CD8-positive, alpha-beta memory T cell (primary cell): ENCODE measurements around the gene PNRC2. TPM values are rescaled to one million over a fixed set of nuclear protein-coding genes. Genes with fewer than 3 reads are reported as not detected.
A peak's percentile ranks its signal among the peaks of the same experiment; 100 is the strongest.
"Not testable (repeated sequence)": the region's sequence is repeated elsewhere in the genome, so short reads cannot be mapped to it uniquely, and the experiment has no call there.

Source experiments
- CTCF ChIA-PET: fragments of 350-600 bp; sonication (Branson Sonifier 250); formaldehyde crosslinking; loops from one replicate; lab custom pipeline; 2021; ENCODE audit warnings: antibody characterized with exemption; lab: Charles Lee
- POLR2A ChIA-PET: fragments of 350-600 bp; sonication (Branson Sonifier 250); formaldehyde crosslinking; loops from one replicate; lab custom pipeline; 2021; ENCODE audit warnings: antibody characterized with exemption; lab: Charles Lee
- DNase-seq, 5 donors: peaks; one replicate each; pipeline versions ENCODE4 v3.0.0 to v3.0.0-alpha.2; 2020 to 2022; ENCODE audit warnings: mixed read lengths in 1 of 5
- H3K27ac ChIP-seq: one replicate; pipeline ENCODE4 v1.7.0; 2013; ENCODE audit warnings: low read depth, mild to moderate bottlenecking, low read length, moderate library complexity
- H3K27me3 ChIP-seq: 2 replicates; pipeline ENCODE4 v1.7.0; 2013; ENCODE audit warnings: low read length, mild to moderate bottlenecking; ENCODE audit not compliant: insufficient read depth, poor library complexity, severe bottlenecking
- H3K36me3 ChIP-seq: 2 replicates; pipeline ENCODE4 v1.7.0; 2013; ENCODE audit warnings: mild to moderate bottlenecking, low read length, moderate library complexity; ENCODE audit not compliant: insufficient read depth
- H3K4me1 ChIP-seq: 2 replicates; pipeline ENCODE4 v1.7.0; 2013; ENCODE audit warnings: mild to moderate bottlenecking, low read length, moderate library complexity; ENCODE audit not compliant: insufficient read depth
- H3K4me3 ChIP-seq: 2 replicates; pipeline ENCODE4 v1.7.0; 2013; ENCODE audit warnings: mild to moderate bottlenecking, low read length
- H3K9me3 ChIP-seq: 2 replicates; pipeline ENCODE4 v1.7.0; 2013; ENCODE audit warnings: mild to moderate bottlenecking, low read length
- H3K27ac Mint-ChIP-seq, 8 donors: one replicate each; pipeline ENCODE4 v1.8.0; 2020 to 2021; ENCODE audit warnings: mixed read lengths in 8 of 8, mild to moderate bottlenecking in 6 of 8, inconsistent platforms in 3 of 8, moderate library complexity in 3 of 8
- H3K27me3 Mint-ChIP-seq, 2 donors: one replicate each; pipeline ENCODE4 v1.8.0; 2020 to 2021; ENCODE audit warnings: mixed read lengths in 2 of 2, mild to moderate bottlenecking in 1 of 2, moderate library complexity in 1 of 2
- H3K36me3 Mint-ChIP-seq, 3 donors: one replicate each; pipeline ENCODE4 v1.8.0; 2020 to 2021; ENCODE audit warnings: mixed read lengths in 3 of 3, inconsistent platforms in 1 of 3, mild to moderate bottlenecking in 1 of 3
- H3K4me1 Mint-ChIP-seq, 3 donors: one replicate each; pipeline ENCODE4 v1.8.0; 2020 to 2021; ENCODE audit warnings: mixed read lengths in 3 of 3, inconsistent platforms in 1 of 3, mild to moderate bottlenecking in 1 of 3
- H3K4me3 Mint-ChIP-seq, 7 donors: one replicate each; pipeline ENCODE4 v1.8.0; 2020 to 2021; ENCODE audit warnings: mixed read lengths in 7 of 7, mild to moderate bottlenecking in 6 of 7, moderate library complexity in 4 of 7, inconsistent platforms in 2 of 7
- H3K9me3 Mint-ChIP-seq, 5 donors: one replicate each; pipeline ENCODE4 v1.8.0; 2020 to 2022; ENCODE audit warnings: mixed read lengths in 5 of 5, mild to moderate bottlenecking in 3 of 5, moderate library complexity in 2 of 5, inconsistent platforms in 1 of 5
- polyA plus RNA-seq: library from polyadenylated mRNA; unstranded; fragments of 300-500 nt; fragmentation: Illumina TruSeq; gene quantifications from one replicate; pipeline ENCODE4 v1.2.3, GENCODE V29; 2021
- total RNA-seq, 2 experiments: library from RNA; stranded (reverse); gene quantifications; one replicate each; pipeline ENCODE4 v1.2.3, GENCODE V29; 2021

Gene PNRC2
- total and polyA plus RNA-seq, 3 experiments from 2014 or later: 123 to 157 (median 149) TPM

GRCh38 chr1:23999156-23999671, 39.6 kb downstream of the PNRC2 start:
- DNase-seq: no peak
- H3K4me3 ChIP-seq: no peak overlapping the region
- H3K27ac ChIP-seq: no peak overlapping the region
- H3K9me3 ChIP-seq: no peaks in the 10 kb centered on the region
- H3K4me3 Mint-ChIP-seq: no peak overlapping the region
- H3K4me1 ChIP-seq: no peaks in the 10 kb centered on the region
- ChIA-PET POLR2A (no interaction called here), CTCF (no interaction called here)
- H3K36me3 Mint-ChIP-seq: no peaks in the 10 kb centered on the region
- H3K27me3 Mint-ChIP-seq: peaks cover 12 to 20% of the 10 kb centered on the region in 2 donors
- H3K4me1 Mint-ChIP-seq: peaks cover 0 to 4% (median 4%) of the 10 kb centered on the region in 3 donors
- no peaks in the 10 kb centered on the region for H3K36me3 ChIP-seq
- no peaks in the 10 kb centered on the region for H3K9me3 Mint-ChIP-seq
- no peaks in the 10 kb centered on the region for H3K27me3 ChIP-seq
- no peak overlapping the region for H3K27ac Mint-ChIP-seq

- no peaks in the 10 kb centered on the region for H3K36me3 Mint-ChIP-seq
- ChIA-PET CTCF (interaction anchor here (1.4 kb wide), 1 partner anchor 148 kb away, joined by 3 read pairs; no protein-coding TSS in a partner anchor), POLR2A (no interaction called here)
- H3K36me3 ChIP-seq: no peaks in the 10 kb centered on the region
- no peaks in the 10 kb centered on the region for H3K9me3 ChIP-seq
- no peaks in the 10 kb centered on the region for H3K27me3 ChIP-seq
- no peak overlapping the region for H3K4me3 ChIP-seq
- H3K27me3 Mint-ChIP-seq: peaks cover 7 to 26% of the 10 kb centered on the region in 2 donors
- H3K9me3 Mint-ChIP-seq: no peaks in the 10 kb centered on the region
- H3K27ac ChIP-seq: no peak overlapping the region
- no peak overlapping the region for H3K4me3 Mint-ChIP-seq
- peaks cover 0 to 4% (median 0%) of the 10 kb centered on the region in 3 donors for H3K4me1 Mint-ChIP-seq
- DNase-seq: no peak
- H3K27ac Mint-ChIP-seq: no peak overlapping the region
- H3K4me1 ChIP-seq: no peaks in the 10 kb centered on the region
These were observed 43.1 kb downstream of the PNRC2 start for GRCh38 chr1:24002695-24003094.

GRCh38 chr1:24003331-24003972, 43.8 kb downstream of the PNRC2 start:
- H3K36me3 Mint-ChIP-seq: no peaks in the 10 kb centered on the region
- no peak overlapping the region for H3K4me3 Mint-ChIP-seq
- Histone ChIP-seq H3K27me3 (no peaks in the 10 kb centered on the region), H3K4me3 (no peak overlapping the region), H3K9me3 (no peaks in the 10 kb centered on the region), H3K27ac (no peak overlapping the region), H3K4me1 (no peaks in the 10 kb centered on the region), H3K36me3 (no peaks in the 10 kb centered on the region)
- H3K27me3 Mint-ChIP-seq: peaks cover 6 to 26% of the 10 kb centered on the region in 2 donors
- ChIA-PET CTCF (interaction anchor here (1.4 kb wide), 1 partner anchor 147 kb away, joined by 3 read pairs; no protein-coding TSS in a partner anchor), POLR2A (no interaction called here)
- H3K4me1 Mint-ChIP-seq: peaks cover 0 to 4% (median 0%) of the 10 kb centered on the region in 3 donors
- H3K9me3 Mint-ChIP-seq: no peaks in the 10 kb centered on the region
- peak overlapping the region in 1 of 8 donors; percentile 12 for H3K27ac Mint-ChIP-seq
- no peak for DNase-seq

GRCh38 chr1:24004132-24004531, 44.5 kb downstream of the PNRC2 start:
- no peak for DNase-seq
- CTCF ChIA-PET: interaction anchor here (1.4 kb wide), 1 partner anchor 146 kb away, joined by 3 read pairs; no protein-coding TSS in a partner anchor
- POLR2A ChIA-PET: no interaction called here
- Histone ChIP-seq H3K9me3 (no peaks in the 10 kb centered on the region), H3K27ac (no peak overlapping the region), H3K4me3 (no peak overlapping the region), H3K36me3 (no peaks in the 10 kb centered on the region), H3K4me1 (no peaks in the 10 kb centered on the region), H3K27me3 (no peaks in the 10 kb centered on the region)
- H3K9me3 Mint-ChIP-seq: no peaks in the 10 kb centered on the region
- H3K36me3 Mint-ChIP-seq: no peaks in the 10 kb centered on the region
- peaks cover 8 to 24% of the 10 kb centered on the region in 2 donors for H3K27me3 Mint-ChIP-seq
- H3K4me1 Mint-ChIP-seq: peaks cover 0 to under 1% (median 0%) of the 10 kb centered on the region in 3 donors
- H3K27ac Mint-ChIP-seq: no peak overlapping the region
- H3K4me3 Mint-ChIP-seq: no peak overlapping the region

- H3K27ac Mint-ChIP-seq: no peak overlapping the region
These were observed 45.5 kb downstream of the PNRC2 start for GRCh38 chr1:24005163-24005562.

GRCh38 chr1:24007079-24007478, 47.5 kb downstream of the PNRC2 start:
- Histone ChIP-seq H3K27me3 (no peaks in the 10 kb centered on the region), H3K4me1 (no peaks in the 10 kb centered on the region), H3K4me3 (no peak overlapping the region), H3K36me3 (no peaks in the 10 kb centered on the region), H3K27ac (no peak overlapping the region), H3K9me3 (no peaks in the 10 kb centered on the region)
- no peaks in the 10 kb centered on the region for H3K4me1 Mint-ChIP-seq
- H3K27me3 Mint-ChIP-seq: peaks cover 11 to 34% of the 10 kb centered on the region in 2 donors
- H3K4me3 Mint-ChIP-seq: no peak overlapping the region
- ChIA-PET POLR2A (no interaction called here), CTCF (no interaction called here)
- H3K9me3 Mint-ChIP-seq: no peaks in the 10 kb centered on the region
- H3K27ac Mint-ChIP-seq: no peak overlapping the region
- H3K36me3 Mint-ChIP-seq: no peaks in the 10 kb centered on the region
- no peak for DNase-seq

More at GRCh38 chr1:24005163-24005562, 45.5 kb downstream of the PNRC2 start:
- DNase-seq: no peak
- no peaks in the 10 kb centered on the region for H3K9me3 ChIP-seq
- H3K9me3 Mint-ChIP-seq: no peaks in the 10 kb centered on the region
- no peak overlapping the region for H3K4me3 Mint-ChIP-seq
- ChIA-PET CTCF (no interaction called here), POLR2A (no interaction called here)
- H3K27me3 ChIP-seq: no peaks in the 10 kb centered on the region
- no peaks in the 10 kb centered on the region for H3K4me1 Mint-ChIP-seq
- no peaks in the 10 kb centered on the region for H3K4me1 ChIP-seq
- H3K27ac ChIP-seq: no peak overlapping the region
- H3K27me3 Mint-ChIP-seq: peaks cover 8 to 29% of the 10 kb centered on the region in 2 donors
- H3K4me3 ChIP-seq: no peak overlapping the region
- H3K36me3 ChIP-seq: no peaks in the 10 kb centered on the region
- H3K36me3 Mint-ChIP-seq: no peaks in the 10 kb centered on the region

GRCh38 chr1:24008574-24009184, 49.1 kb downstream of the PNRC2 start:
- H3K4me1 ChIP-seq, H3K4me3 Mint-ChIP-seq, POLR2A ChIA-PET, H3K4me1 Mint-ChIP-seq, H3K4me3 ChIP-seq, H3K27ac ChIP-seq, H3K9me3 ChIP-seq, H3K27me3 ChIP-seq, DNase-seq, CTCF ChIA-PET, H3K36me3 Mint-ChIP-seq, H3K9me3 Mint-ChIP-seq, H3K36me3 ChIP-seq: not testable (repeated sequence)
- peak overlapping the region in 1 of 8 donors; percentile 43 for H3K27ac Mint-ChIP-seq
- peaks cover 7 to 27% of the 10 kb centered on the region in 2 donors for H3K27me3 Mint-ChIP-seq

GRCh38 chr1:24009406-24009805, 49.8 kb downstream of the PNRC2 start:
- H3K9me3 ChIP-seq: no peaks in the 10 kb centered on the region
- H3K4me3 ChIP-seq: no peak overlapping the region
- H3K4me1 Mint-ChIP-seq: no peaks in the 10 kb centered on the region
- H3K27me3 ChIP-seq: no peaks in the 10 kb centered on the region
- H3K27me3 Mint-ChIP-seq: peaks cover 5 to 23% of the 10 kb centered on the region in 2 donors
- no peak for DNase-seq
- no peaks in the 10 kb centered on the region for H3K9me3 Mint-ChIP-seq
- H3K27ac ChIP-seq: no peak overlapping the region
- H3K4me1 ChIP-seq: no peaks in the 10 kb centered on the region
- H3K27ac Mint-ChIP-seq: no peak overlapping the region
- ChIA-PET CTCF (no interaction called here), POLR2A (no interaction called here)
- no peak overlapping the region for H3K4me3 Mint-ChIP-seq
- H3K36me3 ChIP-seq: no peaks in the 10 kb centered on the region
- H3K36me3 Mint-ChIP-seq: no peaks in the 10 kb centered on the region
